Spleen (tissue), 11 donors: ENCODE measurements around the gene SNX32. TPM values are rescaled to one million over a fixed set of nuclear protein-coding genes. Genes with fewer than 3 reads are reported as not detected.

Source experiments
- DNase-seq: peaks from one replicate; pipeline ENCODE4 v3.0.0-alpha.2; 2020
- H3K27ac ChIP-seq, 8 donors: fragments of 200-600 bp; sonication (generic) in 7 of 8; 1 replicate in 4 of 8; 2 replicates in 4 of 8; pipeline versions ENCODE4 v1.5.0 to v1.8.0; 2016 to 2021; ENCODE audit warnings: inconsistent platforms in 4 of 8, mild to moderate bottlenecking in 4 of 8, moderate library complexity in 1 of 8
- H3K27me3 ChIP-seq, 7 donors: fragments of 200-600 bp; sonication (generic) in 6 of 7; replicated peaks in 1 of 7; 1 replicate in 4 of 7; 2 replicates in 3 of 7; pipeline versions ENCODE4 v1.5.0 to v1.8.0; 2016 to 2021; ENCODE audit warnings: inconsistent platforms in 3 of 7, mild to moderate bottlenecking in 1 of 7
- H3K36me3 ChIP-seq, 6 donors: fragments of 200-600 bp; sonication (generic) in 5 of 6; 1 replicate in 4 of 6; 2 replicates in 2 of 6; pipeline versions ENCODE4 v1.5.0 to v1.8.0; 2016 to 2021; ENCODE audit warnings: inconsistent platforms in 2 of 6
- H3K4me1 ChIP-seq, 6 donors: fragments of 200-600 bp; sonication (generic) in 5 of 6; 1 replicate in 3 of 6; 2 replicates in 3 of 6; pipeline versions ENCODE4 v1.5.0 to v1.8.0; 2016 to 2021; ENCODE audit warnings: inconsistent platforms in 3 of 6
- H3K4me3 ChIP-seq, 8 donors: fragments of 200-600 bp; sonication (generic) in 7 of 8; 1 replicate in 4 of 8; 2 replicates in 4 of 8; pipeline versions ENCODE4 v1.5.0 to v1.8.0; 2016 to 2021; ENCODE audit warnings: inconsistent platforms in 4 of 8, mild to moderate bottlenecking in 4 of 8, moderate library complexity in 2 of 8
- H3K9me3 ChIP-seq, 8 donors: fragments of 200-600 bp; sonication (generic) in 7 of 8; 1 replicate in 4 of 8; 2 replicates in 4 of 8; pipeline versions ENCODE4 v1.5.0 to v1.8.0; 2016 to 2021; ENCODE audit warnings: inconsistent platforms in 4 of 8
- POLR2A ChIP-seq, 3 donors: fragments of 450-650 bp; IDR thresholded peaks; one replicate each; pipeline ENCODE4 v1.5.1; 2017; ENCODE audit warnings: antibody characterized with exemption in 3 of 3, mild to moderate bottlenecking in 1 of 3
- POLR2AphosphoS5 ChIP-seq, 3 donors: sonication (generic); formaldehyde crosslinking; IDR thresholded peaks; one replicate each; pipeline ENCODE4 v1.5.1; 2017; ENCODE audit warnings: antibody characterized with exemption in 3 of 3
- whole genome bisulfite sequencing, 5 donors: extraction: QIAGEN DNeasy Blood & Tissue Kit in 3 of 5; methylation state at CpG; one replicate each; pipeline versions ENCODE4 v1.1.5 to v1.1.7; 2013 to 2018; 5-methylcytosine and 5-hydroxymethylcytosine counted together
- intact Hi-C: fragments of 100-400 bp; cut with DNase I; formaldehyde crosslinking; loops from one replicate; pipeline ENCODE4 v1.15.0; 2023; ENCODE audit warnings: low total_unique reads
- polyA plus RNA-seq, 3 donors: library from polyadenylated mRNA; stranded (reverse); fragments of 200-250 nt; gene quantifications; one replicate each; pipeline ENCODE4 v1.2.1, GENCODE V29; 2013
- total RNA-seq, 7 donors: library from RNA; depleted of rRNA in 3 of 7; stranded (reverse); fragments of >200 nt in 3 of 7; fragmentation: NEBNext Ultra II Directional in 4 of 7; extraction: Animal tissue kit (Norgen Biotek cat#: 25700) in 4 of 7; gene quantifications; one replicate each; pipeline versions ENCODE4 v1.1.0 to v1.2.1, GENCODE V29; 2016 to 2021
- TF ChIP-seq, protein P1 (sequence below), 11 experiments: fragments of 200-600 bp in 7 of 11; fragments of 450-650 bp in 4 of 11; sonication (generic) in 4 of 11; IDR thresholded peaks in 8 of 11; conservative IDR thresholded peaks in 3 of 11; 1 replicate in 7 of 11; 2 replicates in 4 of 11; pipeline versions ENCODE4 v1.4.0 to v1.8.0; 2016 to 2021; ENCODE audit warnings: antibody characterized with exemption in 11 of 11, inconsistent platforms in 4 of 11, mild to moderate bottlenecking in 1 of 11
- donor health status: healthy with polysubstance abuse.
- donor health status: DM: no; HTN: no; CAD: no; lungs with moderate emphysema.
- donor health status: DM: no; HTN: no; CAD: no.
- donor health status: Bipolar disorder and iron deficiency.
- donor health status: healthy.
- donor health status: DM: no; HTN: no; CAD: no.
- donor health status: DM: yes; HTN: yes; CAD: no.

The SNX32 gene
- total and polyA plus RNA-seq, 10 donors = 0.22 to 1.5 (median 0.83) TPM; not detected in 2

DNA sequence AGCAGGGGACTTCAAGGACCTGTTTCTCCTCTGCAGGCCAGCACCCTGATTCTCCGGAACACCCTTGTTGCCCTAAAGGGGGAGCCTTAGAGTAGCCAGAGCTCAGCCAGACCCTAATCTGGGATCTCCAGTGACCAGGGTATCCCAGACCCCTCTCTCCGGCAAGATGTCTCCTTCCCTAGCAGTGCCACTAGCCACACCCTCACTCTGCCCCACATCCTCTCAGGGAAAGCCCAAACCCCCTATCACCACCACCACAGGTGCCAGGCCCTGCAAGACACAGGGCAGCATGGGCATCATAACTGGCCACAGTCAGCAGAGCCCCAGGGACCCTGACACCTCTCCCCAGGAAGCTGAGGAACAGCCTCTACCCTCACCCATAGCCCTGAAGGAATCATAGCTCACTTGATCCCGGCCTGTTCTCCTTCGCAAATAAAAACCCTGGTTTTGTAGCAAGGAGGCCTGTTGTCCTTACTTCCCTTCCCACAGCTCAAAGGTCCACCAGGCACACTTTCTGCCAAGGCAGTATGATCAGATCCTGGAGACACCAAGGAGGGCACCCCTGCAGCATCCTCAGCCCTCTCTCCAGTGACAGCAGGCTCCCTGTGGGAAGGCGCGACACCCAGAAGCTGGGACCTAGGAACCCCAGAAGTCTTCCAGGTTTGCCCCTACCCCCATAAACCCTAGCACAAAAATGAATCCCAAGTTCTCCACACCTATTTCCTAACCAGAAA, 19.6 kb downstream of the SNX32 start:
- intact Hi-C loops = no loop called here
- peaks cover 10 to 64% (median 57%) of the 10 kb centered on the region in 6 donors for H3K36me3 ChIP-seq
- 85 to 96% (median 95%) methylated on average over 4 to 6 of the region's 6 CpGs for WGBS, 5 donors
- H3K27me3 ChIP-seq = no peaks in the 10 kb centered on the region
- no peak overlapping the region for H3K4me3 ChIP-seq
- peak overlapping the region in 1 of 8 donors; percentile 48 for H3K27ac ChIP-seq
- peaks cover 19 to 54% (median 39%) of the 10 kb centered on the region in 6 donors for H3K4me1 ChIP-seq
- no peak for DNase-seq
- peak in 1 of 3 donors; percentile 34 for TF ChIP-seq POLR2AphosphoS5 (IDR thresholded peaks at IDR 0.05)
- TF ChIP-seq, protein P1, sequence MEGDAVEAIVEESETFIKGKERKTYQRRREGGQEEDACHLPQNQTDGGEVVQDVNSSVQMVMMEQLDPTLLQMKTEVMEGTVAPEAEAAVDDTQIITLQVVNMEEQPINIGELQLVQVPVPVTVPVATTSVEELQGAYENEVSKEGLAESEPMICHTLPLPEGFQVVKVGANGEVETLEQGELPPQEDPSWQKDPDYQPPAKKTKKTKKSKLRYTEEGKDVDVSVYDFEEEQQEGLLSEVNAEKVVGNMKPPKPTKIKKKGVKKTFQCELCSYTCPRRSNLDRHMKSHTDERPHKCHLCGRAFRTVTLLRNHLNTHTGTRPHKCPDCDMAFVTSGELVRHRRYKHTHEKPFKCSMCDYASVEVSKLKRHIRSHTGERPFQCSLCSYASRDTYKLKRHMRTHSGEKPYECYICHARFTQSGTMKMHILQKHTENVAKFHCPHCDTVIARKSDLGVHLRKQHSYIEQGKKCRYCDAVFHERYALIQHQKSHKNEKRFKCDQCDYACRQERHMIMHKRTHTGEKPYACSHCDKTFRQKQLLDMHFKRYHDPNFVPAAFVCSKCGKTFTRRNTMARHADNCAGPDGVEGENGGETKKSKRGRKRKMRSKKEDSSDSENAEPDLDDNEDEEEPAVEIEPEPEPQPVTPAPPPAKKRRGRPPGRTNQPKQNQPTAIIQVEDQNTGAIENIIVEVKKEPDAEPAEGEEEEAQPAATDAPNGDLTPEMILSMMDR (IDR thresholded peaks at IDR 0.05 in 8 of 11, conservative IDR thresholded peaks at IDR 0.05 in 3 of 11) = no peak
- H3K9me3 ChIP-seq = peaks cover 0 to 10% (median 7%) of the 10 kb centered on the region in 8 donors

DNA sequence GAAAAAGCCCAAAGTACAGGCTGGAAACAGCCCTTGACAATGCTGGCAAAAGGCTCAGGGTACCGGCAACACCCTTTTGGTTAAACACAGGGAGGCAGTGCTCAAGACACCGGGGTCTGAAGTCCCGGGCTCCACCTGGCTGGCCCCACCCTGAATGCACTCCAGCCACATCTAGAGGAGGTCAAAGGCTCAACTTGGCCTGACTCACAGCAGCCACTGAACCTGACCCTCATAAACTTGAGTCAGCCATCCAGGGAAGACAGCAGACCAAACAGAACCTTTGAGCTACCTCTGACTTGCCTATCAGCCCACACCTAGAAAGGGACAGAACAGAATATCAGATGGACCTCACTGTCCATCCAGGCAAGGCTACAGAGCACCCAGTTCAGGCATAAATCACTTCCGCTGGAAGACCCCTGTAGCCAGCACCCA, 20.4 kb downstream of the SNX32 start:
- H3K9me3 ChIP-seq = peaks cover 0 to 10% (median 7%) of the 10 kb centered on the region in 8 donors
- TF ChIP-seq POLR2A (IDR thresholded peaks at IDR 0.05) (no peak), POLR2AphosphoS5 (IDR thresholded peaks at IDR 0.05) (no peak)
- TF ChIP-seq, protein P1 (IDR thresholded peaks at IDR 0.05 in 8 of 11, conservative IDR thresholded peaks at IDR 0.05 in 3 of 11) = no peak
- peak overlapping the region in 1 of 8 donors; percentile 48 for H3K27ac ChIP-seq
- H3K4me3 ChIP-seq = no peak overlapping the region
- no peak for DNase-seq
- peaks cover 10 to 64% (median 57%) of the 10 kb centered on the region in 6 donors for H3K36me3 ChIP-seq
- 94 to 97% (median 96%) methylated on average over 2 to 4 of the region's 4 CpGs for WGBS, 5 donors
- H3K4me1 ChIP-seq = peaks cover 25 to 62% (median 46%) of the 10 kb centered on the region in 6 donors
- no peaks in the 10 kb centered on the region for H3K27me3 ChIP-seq
- intact Hi-C loops = no loop called here

DNA sequence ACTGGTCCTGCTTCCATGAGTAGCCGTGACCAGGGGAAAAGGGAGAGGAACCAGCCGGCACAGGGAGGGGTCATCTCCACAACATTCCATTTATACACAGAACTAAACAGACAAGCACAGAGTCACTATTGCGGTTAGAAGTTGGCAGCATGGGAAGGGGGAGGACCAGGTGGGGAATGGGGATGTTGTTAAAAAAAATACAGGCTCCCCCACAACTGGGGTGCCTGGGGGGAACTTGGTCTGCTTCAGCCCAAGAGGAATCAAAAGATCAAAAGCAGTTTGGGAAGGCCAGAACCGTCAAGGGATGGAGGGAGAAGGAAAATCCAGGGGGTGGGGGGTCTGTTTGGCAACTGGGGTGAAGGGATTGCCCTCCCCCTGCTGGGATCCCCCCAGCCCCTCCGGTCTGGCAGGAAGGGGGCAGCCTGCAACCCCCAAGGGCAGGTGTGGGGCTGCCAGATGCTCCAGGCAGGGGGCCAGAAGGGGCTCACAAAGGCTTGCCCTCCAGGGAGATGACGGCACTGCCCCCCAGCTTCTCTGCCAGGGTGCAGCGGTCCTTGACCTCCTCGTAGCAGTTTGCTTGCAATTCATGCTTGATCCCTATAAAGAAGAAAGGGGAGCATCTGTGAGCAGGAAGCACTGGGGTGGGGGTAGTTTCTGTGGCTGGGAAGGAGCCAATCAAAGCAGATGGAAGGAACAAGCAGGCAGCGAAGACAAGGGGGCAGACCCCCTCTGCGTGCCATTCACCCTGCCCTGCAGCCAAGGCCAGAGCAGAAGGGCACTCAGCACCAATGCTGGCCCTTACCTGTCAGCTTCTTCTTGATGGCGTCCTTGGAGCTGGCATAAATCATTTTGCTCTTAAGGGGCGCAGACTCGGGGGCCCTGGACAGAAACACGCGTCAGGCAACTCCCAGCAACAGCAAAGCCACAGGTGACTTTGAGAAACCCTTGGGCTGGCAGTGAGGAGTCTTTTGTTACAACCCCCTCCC, 21.4 kb downstream of the SNX32 start:
- no peak for TF ChIP-seq POLR2A (IDR thresholded peaks at IDR 0.05)
- peak in 2 of 3 donors; percentile 16 to 52 for TF ChIP-seq POLR2AphosphoS5 (IDR thresholded peaks at IDR 0.05)
- TF ChIP-seq, protein P1 (IDR thresholded peaks at IDR 0.05 in 8 of 11, conservative IDR thresholded peaks at IDR 0.05 in 3 of 11) = no peak
- intact Hi-C loops = no loop called here
- DNase-seq = peak; percentile 80
- H3K27me3 ChIP-seq = no peaks in the 10 kb centered on the region
- H3K4me3 ChIP-seq = peak overlapping the region in 2 of 8 donors; percentile 98 to 99
- H3K4me1 ChIP-seq = peaks cover 25 to 72% (median 55%) of the 10 kb centered on the region in 6 donors
- 73 to 82% (median 80%) methylated on average over 15 of the region's 15 CpGs for WGBS, 5 donors
- H3K9me3 ChIP-seq = peaks cover 0 to 10% (median 7%) of the 10 kb centered on the region in 8 donors
- peak overlapping the region in 3 of 8 donors; percentile 95 to 99 (median 98) for H3K27ac ChIP-seq
- peaks cover 10 to 64% (median 57%) of the 10 kb centered on the region in 6 donors for H3K36me3 ChIP-seq
